KMS-11 (cell line): ENCODE measurements around the gene LIPF.

Experiments
- H2AFZ ChIP-seq: fragments of 200-600 bp; sonication (generic); 2 replicates; pipeline ENCODE4 v1.6.1; 2016; ENCODE audit warnings: antibody characterized with exemption, mixed run types, low read depth
- H3K27ac ChIP-seq: fragments of 200-600 bp; sonication (generic); 2 replicates; pipeline ENCODE4 v1.6.1; 2016; ENCODE audit warnings: mild to moderate bottlenecking, mixed run types
- H3K27me3 ChIP-seq: fragments of 200-600 bp; sonication (generic); 2 replicates; pipeline ENCODE4 v1.6.1; 2017; ENCODE audit warnings: mild to moderate bottlenecking, low read depth, mixed run types, moderate library complexity; ENCODE audit not compliant: insufficient read depth
- H3K36me3 ChIP-seq: fragments of 200-600 bp; sonication (generic); 2 replicates; pipeline ENCODE4 v1.6.1; 2017; ENCODE audit warnings: mild to moderate bottlenecking, mixed run types; ENCODE audit not compliant: insufficient read depth
- H3K4me1 ChIP-seq: fragments of 200-600 bp; sonication (generic); 2 replicates; pipeline ENCODE4 v1.6.1; 2016; ENCODE audit warnings: mild to moderate bottlenecking, low read depth, mixed run types; ENCODE audit not compliant: poor library complexity, severe bottlenecking
- H3K4me2 ChIP-seq: fragments of 200-600 bp; sonication (generic); 2 replicates; pipeline ENCODE4 v1.7.0; 2016; ENCODE audit warnings: mild to moderate bottlenecking, mixed run types
- H3K4me3 ChIP-seq: fragments of 200-600 bp; sonication (generic); IDR thresholded peaks from 2 replicates; pipeline ENCODE4 v1.6.1; 2017; ENCODE audit warnings: low read depth, low read length, mixed read lengths; ENCODE audit not compliant: insufficient read depth
- H3K79me2 ChIP-seq: fragments of 200-600 bp; sonication (generic); 2 replicates; pipeline ENCODE4 v1.6.1; 2016; ENCODE audit warnings: low read depth, mixed run types; ENCODE audit not compliant: insufficient read depth
- H3K9ac ChIP-seq: fragments of 200-600 bp; sonication (generic); 2 replicates; pipeline ENCODE4 v1.6.1; 2016; ENCODE audit warnings: mild to moderate bottlenecking, mixed run types
- H4K20me1 ChIP-seq: fragments of 200-600 bp; sonication (generic); 2 replicates; pipeline ENCODE4 v1.6.1; 2016; ENCODE audit warnings: mild to moderate bottlenecking, mixed run types; ENCODE audit not compliant: insufficient read depth
- CTCF ChIP-seq: fragments of 200-600 bp; sonication (generic); conservative IDR thresholded peaks from 2 replicates; pipeline ENCODE4 v1.6.1; 2017; ENCODE audit warnings: low read depth, mild to moderate bottlenecking, antibody characterized with exemption, low read length, moderate library complexity, mixed read lengths

The LIPF gene

DNA sequence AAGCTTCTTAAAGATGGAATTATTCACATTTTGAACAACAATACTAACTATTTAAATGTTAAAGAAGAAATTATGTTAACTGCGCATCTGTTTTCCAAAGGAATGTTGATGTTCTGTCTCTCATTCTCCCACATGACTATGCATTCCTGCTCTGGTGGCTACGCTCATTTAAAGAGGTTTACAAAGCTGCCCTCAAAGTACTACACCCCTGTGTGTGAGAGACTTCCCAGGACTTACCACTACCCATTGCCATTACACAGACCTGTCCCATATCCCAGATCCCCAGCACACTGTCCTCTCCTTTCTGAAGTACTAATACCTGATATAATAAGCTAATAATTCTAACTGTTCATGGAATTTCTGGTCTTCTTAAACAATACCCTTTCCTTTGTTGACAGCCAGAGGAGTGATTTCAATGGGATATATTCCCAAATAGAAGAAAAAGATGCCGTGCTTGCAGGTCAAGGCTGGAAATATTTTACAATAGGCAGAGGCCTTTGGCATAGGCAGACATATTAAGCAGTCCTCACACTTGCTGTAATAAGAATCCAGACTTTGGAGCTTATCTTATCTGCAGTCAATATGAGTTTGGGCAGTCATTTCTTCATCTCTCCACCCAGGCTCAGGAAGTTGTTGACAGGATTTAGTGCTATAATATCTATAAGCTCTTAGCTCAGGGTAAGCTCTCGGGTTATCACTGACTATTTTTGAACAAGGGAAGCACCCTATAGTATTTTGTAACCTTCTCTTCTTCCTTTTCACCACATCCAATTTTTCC, 12.2 kb downstream of the LIPF start:
- Histone ChIP-seq H3K4me3 (no peak overlapping the region), H3K9ac (no peak overlapping the region), H3K27ac (no peak overlapping the region), H3K4me2 (no peak overlapping the region), H3K36me3 (no peaks in the 10 kb centered on the region), H3K27me3 (no peaks in the 10 kb centered on the region), H2AFZ (no peak overlapping the region), H3K79me2 (no peaks in the 10 kb centered on the region), H3K4me1 (no peaks in the 10 kb centered on the region), H4K20me1 (no peaks in the 10 kb centered on the region)
- TF ChIP-seq CTCF, result no peak

- Histone ChIP-seq H3K79me2 (no peaks in the 10 kb centered on the region), H3K9ac (no peak overlapping the region), H3K27me3 (no peaks in the 10 kb centered on the region), H4K20me1 (no peaks in the 10 kb centered on the region), H3K36me3 (no peaks in the 10 kb centered on the region), H3K27ac (no peak overlapping the region), H3K4me2 (no peak overlapping the region), H3K4me3 (no peak overlapping the region), H3K4me1 (no peaks in the 10 kb centered on the region), H2AFZ (no peak overlapping the region)
- TF ChIP-seq CTCF, result no peak
These were observed 16.7 kb downstream of the LIPF start for GRCh38 chr10:88680958-88681357.

DNA sequence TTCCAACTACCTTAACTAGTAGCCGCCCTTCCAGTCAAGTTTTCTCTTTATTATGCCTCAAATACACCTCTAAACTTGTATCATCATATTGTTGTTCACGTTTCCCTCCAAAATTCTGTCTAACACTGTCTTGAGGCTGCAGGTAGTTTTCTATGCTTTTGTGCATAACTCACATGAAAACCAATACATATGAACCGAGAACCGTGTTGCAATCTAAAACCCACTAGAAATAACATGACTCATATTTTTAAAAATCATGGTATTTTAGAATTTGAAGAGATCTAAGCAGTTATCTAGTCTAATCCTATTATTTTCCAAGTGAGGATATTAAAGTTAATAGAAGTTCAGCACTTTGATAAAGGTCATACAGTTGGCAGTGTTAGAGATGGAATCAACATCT, 18.2 kb downstream of the LIPF start:
- Histone ChIP-seq H3K27me3 (no peaks in the 10 kb centered on the region), H3K9ac (no peak overlapping the region), H3K27ac (no peak overlapping the region), H3K4me2 (no peak overlapping the region), H3K79me2 (no peaks in the 10 kb centered on the region), H2AFZ (no peak overlapping the region), H3K4me1 (no peaks in the 10 kb centered on the region), H3K36me3 (no peaks in the 10 kb centered on the region), H4K20me1 (no peaks in the 10 kb centered on the region), H3K4me3 (no peak overlapping the region)
- no peak for TF ChIP-seq CTCF

- no peak overlapping the region for H3K27ac ChIP-seq
- peak; percentile 82 for TF ChIP-seq CTCF
- no peaks in the 10 kb centered on the region for H3K36me3 ChIP-seq
- no peak overlapping the region for H3K4me3 ChIP-seq
- no peaks in the 10 kb centered on the region for H3K4me1 ChIP-seq
- H3K27me3 ChIP-seq, result no peaks in the 10 kb centered on the region
- no peak overlapping the region for H2AFZ ChIP-seq
- no peak overlapping the region for H3K4me2 ChIP-seq
- H4K20me1 ChIP-seq, result no peaks in the 10 kb centered on the region
- no peaks in the 10 kb centered on the region for H3K79me2 ChIP-seq
- no peak overlapping the region for H3K9ac ChIP-seq
These were observed 23.7 kb downstream of the LIPF start for GRCh38 chr10:88687853-88688467.
